CD4-positive, alpha-beta T cell treated with Interleukin-6 at 100 ng/mL for 8 hours (primary cell): ENCODE measurements around the gene PLEK2.
"Not testable (repeated sequence)": the region's sequence is repeated elsewhere in the genome, so short reads cannot be mapped to it uniquely, and the experiment has no call there.

Experiments used
- DNase-seq: peaks from one replicate; pipeline ENCODE4 v3.0.0-alpha.2; 2020; ENCODE audit warnings: mixed read lengths, low spot score

The PLEK2 gene

GRCh38 chr14:67428501-67429031 is 16.6 kb upstream of the PLEK2 start:
- no peak for DNase-seq

- DNase-seq = peak; percentile 72
Measured at GRCh38 chr14:67426983-67427606, 15.1 kb upstream of the PLEK2 start.

GRCh38 chr14:67426161-67426560 is 14.2 kb upstream of the PLEK2 start:
- DNase-seq = no peak

DNA sequence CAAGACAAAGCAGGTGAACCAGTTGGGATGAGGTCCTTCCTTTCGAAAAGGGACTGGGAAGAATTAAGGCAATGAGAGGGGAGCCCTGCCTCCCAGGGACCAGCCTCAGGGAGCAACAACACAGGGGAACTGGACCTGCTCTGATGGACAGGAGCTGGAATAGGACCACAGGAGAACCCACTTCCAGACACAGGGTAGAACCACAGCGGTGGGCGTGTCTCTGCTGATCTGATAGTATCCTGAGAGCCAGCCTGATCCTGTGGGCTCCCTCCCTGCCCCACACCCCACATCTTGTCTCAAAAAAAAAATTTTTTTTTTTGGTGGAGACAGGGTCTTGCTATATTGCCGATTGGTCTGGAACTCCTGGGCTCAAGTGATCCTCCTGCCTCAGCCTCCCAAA is 13.6 kb upstream of the PLEK2 start:
- no peak for DNase-seq

- no peak for DNase-seq
Measured at GRCh38 chr14:67424539-67424938, 12.6 kb upstream of the PLEK2 start.

- DNase-seq = no peak
Measured at GRCh38 chr14:67423424-67423823, 11.5 kb upstream of the PLEK2 start.

DNA sequence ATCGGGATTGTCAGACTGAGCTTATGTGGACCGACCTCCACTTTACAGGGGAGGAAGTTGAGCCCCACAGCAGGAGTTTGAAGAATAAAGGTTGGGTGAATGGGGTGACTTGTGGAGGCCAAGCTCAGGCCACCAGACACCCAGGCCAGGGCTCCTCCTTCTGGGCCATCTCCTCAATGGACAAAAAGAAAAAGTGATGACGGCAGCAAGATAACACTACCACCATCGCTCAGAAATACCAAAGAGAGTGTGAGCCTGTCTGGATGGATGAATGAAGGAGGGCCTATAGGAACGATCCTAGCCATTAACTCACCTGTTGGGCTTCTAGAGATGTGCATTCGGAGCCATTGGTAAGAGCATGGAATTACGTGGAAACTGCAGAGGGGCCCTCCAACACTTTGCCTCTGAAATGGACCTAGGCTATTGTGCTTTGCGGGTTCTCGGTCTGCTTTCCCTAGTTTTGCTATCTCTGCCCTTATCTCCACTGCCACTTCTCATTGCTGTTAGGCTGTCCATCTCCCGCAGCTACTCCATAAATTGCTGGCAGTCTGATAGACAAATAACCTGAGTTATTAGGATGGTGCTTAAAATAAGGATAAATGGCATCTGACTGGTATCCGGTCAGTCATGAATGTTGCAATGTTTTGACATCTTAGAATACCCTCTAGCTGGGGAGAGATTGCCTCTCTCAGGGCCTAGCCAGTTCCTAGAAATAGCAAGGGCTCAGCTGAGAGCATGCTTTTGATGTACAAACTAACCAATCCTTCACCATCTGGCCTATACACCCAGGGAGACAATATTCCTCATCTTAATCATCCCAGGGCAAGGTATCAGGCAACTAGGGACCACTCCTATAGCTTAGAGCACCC is 9.6 kb upstream of the PLEK2 start:
- DNase-seq = no peak

- DNase-seq = peak; percentile 9
Measured at GRCh38 chr14:67420102-67420739, 8.3 kb upstream of the PLEK2 start.

DNA sequence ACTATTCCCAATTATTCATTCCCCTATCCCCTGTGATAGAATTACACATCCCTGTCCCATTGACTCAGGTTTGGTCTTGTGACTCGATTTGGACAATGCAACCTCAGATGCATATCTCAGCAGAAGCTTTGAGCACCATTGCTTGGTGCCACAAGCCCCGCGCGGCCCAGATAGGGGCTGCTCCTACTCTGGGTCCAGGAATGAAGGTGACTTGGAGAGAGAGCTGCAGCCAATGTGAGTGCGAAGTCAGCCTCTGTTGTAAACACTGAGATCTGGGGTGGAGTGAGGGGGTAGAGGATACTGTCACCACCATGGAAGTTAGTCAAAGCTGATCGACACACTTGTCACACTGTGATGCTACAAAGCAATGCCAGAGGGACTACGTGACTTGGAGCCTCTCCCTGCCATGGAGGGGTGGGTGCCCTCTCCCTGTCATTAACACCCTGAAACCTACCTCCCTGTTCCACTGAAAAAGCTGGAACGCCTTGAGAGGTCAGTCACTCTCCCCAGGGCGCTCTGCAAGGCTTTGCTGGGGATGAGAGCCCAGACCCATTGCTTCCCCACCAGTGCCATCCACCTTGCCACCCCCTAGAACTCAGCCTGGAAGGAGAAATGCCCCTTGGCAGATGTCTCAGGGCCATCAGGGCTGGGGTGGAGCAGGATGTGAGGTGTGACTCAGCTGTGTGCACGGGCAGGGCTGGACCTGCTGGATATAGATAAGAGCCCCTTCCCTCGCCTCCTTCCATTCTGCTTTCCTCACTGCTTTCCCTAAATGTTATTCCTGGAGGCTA is 6.6 kb upstream of the PLEK2 start:
- DNase-seq = no peak

- DNase-seq = no peak
Measured at GRCh38 chr14:67417633-67418032, 5.7 kb upstream of the PLEK2 start.

DNA sequence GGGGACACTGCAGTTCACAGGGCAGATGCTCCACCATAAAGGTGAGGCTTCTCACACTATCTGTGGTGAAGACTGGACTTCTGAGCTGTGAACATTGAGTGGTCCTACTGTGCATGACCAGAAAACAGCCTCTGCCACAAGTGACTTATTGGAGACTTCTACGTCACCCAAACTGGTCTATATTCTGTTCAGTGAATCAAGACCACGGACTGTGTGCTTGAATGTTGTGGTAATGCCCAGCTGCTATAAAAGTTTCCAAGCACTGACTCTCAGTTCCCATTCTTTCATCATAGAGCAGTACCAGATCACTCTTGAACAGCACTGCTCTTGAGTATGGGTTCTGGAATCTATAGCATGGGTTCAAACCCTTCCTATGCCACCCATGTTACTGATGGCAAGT is 4.8 kb upstream of the PLEK2 start:
- DNase-seq = no peak

GRCh38 chr14:67416085-67416484 is 4.1 kb upstream of the PLEK2 start:
- DNase-seq = no peak

DNA sequence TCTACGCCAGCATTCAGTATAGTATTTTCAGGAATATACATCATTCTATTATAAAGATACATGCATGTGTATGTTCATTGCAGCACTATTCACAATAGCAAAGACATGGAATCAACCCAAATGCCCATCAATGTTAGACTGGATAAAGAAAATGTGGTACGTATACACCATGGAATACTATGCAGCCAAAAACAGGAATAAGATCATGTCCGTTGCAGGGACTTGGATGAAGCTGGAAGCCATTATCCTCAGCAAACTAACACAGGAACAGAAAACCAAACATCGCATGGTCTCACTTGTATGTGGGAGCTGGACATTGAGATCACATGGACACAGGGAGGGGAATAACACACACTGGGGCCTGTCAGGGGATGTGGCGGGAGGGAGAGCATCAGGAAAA is 3.6 kb upstream of the PLEK2 start:
- not testable (repeated sequence) for DNase-seq

GRCh38 chr14:67413806-67414769 is 2.1 kb upstream of the PLEK2 start:
- DNase-seq = no peak

- DNase-seq = no peak
Measured at GRCh38 chr14:67411370-67411769, 595 bp downstream of the PLEK2 start.

GRCh38 chr14:67410313-67410712 is 1.7 kb downstream of the PLEK2 start:
- no peak for DNase-seq

GRCh38 chr14:67409461-67409860 is 2.5 kb downstream of the PLEK2 start:
- no peak for DNase-seq

DNA sequence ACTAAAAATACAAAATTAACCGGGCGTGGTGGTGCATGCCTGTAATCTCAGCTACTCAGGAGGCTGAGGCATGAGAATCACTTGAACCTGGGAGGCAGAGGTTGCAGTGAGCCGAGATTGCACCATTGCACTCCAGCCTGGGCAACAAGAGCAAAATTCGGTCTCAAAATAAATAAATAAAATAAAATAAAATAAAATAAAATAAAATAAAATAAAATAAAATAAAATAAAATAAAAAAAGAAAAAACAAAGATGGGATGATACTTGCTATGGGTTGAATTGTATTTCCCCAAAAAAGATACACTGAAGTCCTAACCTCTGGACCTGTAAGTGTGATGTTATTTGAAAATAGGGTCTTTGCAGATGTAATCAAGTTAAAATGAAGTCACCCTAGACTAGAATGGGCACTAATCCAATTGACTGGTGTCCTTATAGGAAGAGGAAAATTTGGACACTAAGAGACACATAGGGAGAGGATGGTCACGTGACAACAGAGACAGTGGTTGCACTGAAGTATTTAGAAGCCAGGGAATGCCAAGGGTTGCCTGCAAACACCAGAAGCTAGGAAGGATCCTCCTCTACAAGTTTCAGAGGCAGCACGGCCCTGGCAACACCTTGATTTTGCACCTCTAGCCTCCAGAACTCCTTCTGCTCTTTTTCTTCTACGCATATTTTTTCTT is 3.7 kb downstream of the PLEK2 start:
- DNase-seq = not testable (repeated sequence)

GRCh38 chr14:67405771-67406170 is 6.2 kb downstream of the PLEK2 start:
- no peak for DNase-seq

GRCh38 chr14:67400434-67400833 is 11.5 kb downstream of the PLEK2 start:
- DNase-seq = no peak
